Endodermal cell (in vitro differentiated cells): ENCODE data around the gene SYNDIG1. TPM values are rescaled to one million over a fixed set of nuclear protein-coding genes. Genes with fewer than 3 reads are reported as not detected.

Experiments used
- DNase-seq: peaks from one replicate; pipeline ENCODE4 v3.0.0-alpha.2; 2017
- H3K27ac ChIP-seq: 2 replicates; pipeline ENCODE4 v1.5.1; 2013; ENCODE audit warnings: mild to moderate bottlenecking, low read depth, low read length, moderate library complexity
- H3K27me3 ChIP-seq: 2 replicates; pipeline ENCODE4 v1.6.1; 2013; ENCODE audit warnings: mild to moderate bottlenecking, low read length, moderate library complexity; ENCODE audit not compliant: insufficient read depth, control insufficient read depth, poor library complexity, severe bottlenecking
- H3K36me3 ChIP-seq: 2 replicates; pipeline ENCODE4 v1.7.0; 2013; ENCODE audit warnings: mild to moderate bottlenecking, low read length, moderate library complexity; ENCODE audit not compliant: control insufficient read depth, insufficient read depth
- H3K4me1 ChIP-seq: one replicate; pipeline ENCODE4 v1.7.0; 2013; ENCODE audit warnings: low read length; ENCODE audit not compliant: control insufficient read depth, insufficient read depth
- H3K4me3 ChIP-seq: 2 replicates; pipeline ENCODE4 v1.5.1; 2013; ENCODE audit warnings: mild to moderate bottlenecking, low read length, moderate library complexity
- H3K9ac ChIP-seq: 2 replicates; pipeline ENCODE4 v1.6.1; 2013; ENCODE audit warnings: mild to moderate bottlenecking, low read length, moderate library complexity; ENCODE audit not compliant: poor library complexity, severe bottlenecking; ENCODE audit errors: extremely low read depth
- H3K9me3 ChIP-seq: 2 replicates; pipeline ENCODE4 v1.6.1; 2013; ENCODE audit warnings: mild to moderate bottlenecking, low read length, moderate library complexity; ENCODE audit not compliant: control insufficient read depth
- H3K27ac Mint-ChIP-seq: 2 replicates; pipeline ENCODE4 v1.8.0; 2020; ENCODE audit warnings: mixed read lengths
- H3K27me3 Mint-ChIP-seq: 2 replicates; pipeline ENCODE4 v1.8.0; 2021; ENCODE audit warnings: mild to moderate bottlenecking, mixed read lengths; ENCODE audit not compliant: insufficient read depth
- H3K36me3 Mint-ChIP-seq: 2 replicates; pipeline ENCODE4 v1.8.0; 2020; ENCODE audit warnings: low read depth, mixed read lengths
- H3K4me1 Mint-ChIP-seq: 2 replicates; pipeline ENCODE4 v1.8.0; 2020; ENCODE audit warnings: mixed read lengths
- H3K4me3 Mint-ChIP-seq: 2 replicates; pipeline ENCODE4 v1.8.0; 2020; ENCODE audit warnings: mild to moderate bottlenecking, moderate library complexity, mixed read lengths
- H3K9me3 Mint-ChIP-seq: 2 replicates; pipeline ENCODE4 v1.8.0; 2020; ENCODE audit warnings: mild to moderate bottlenecking, mixed read lengths
- WGBS, 2 experiments: methylation state at CpG; one replicate each; pipeline versions ENCODE4 v1.1.5 to v1.1.7; 2013; ENCODE audit warnings: missing lambda C conversion rate in 2 of 2, mixed read lengths in 1 of 2; ENCODE audit not compliant: insufficient coverage in 1 of 2, insufficient read length in 1 of 2; 5-methylcytosine and 5-hydroxymethylcytosine counted together
- total RNA-seq, 2 donors: library from RNA; stranded (reverse); fragmentation: NEBNext Ultra II Directional in 1 of 2; extraction: Animal tissue kit (Norgen Biotek cat#: 25700) in 1 of 2; gene quantifications; 2 replicates in 1 of 2; 3 replicates in 1 of 2; pipeline ENCODE4 v1.2.1, GENCODE V29; 2021
- TF ChIP-seq, protein P1 (sequence below): fragments of 200-600 bp; sonication (generic); conservative IDR thresholded peaks from 2 replicates; pipeline ENCODE4 v1.5.0; 2021; ENCODE audit warnings: antibody characterized with exemption, mild to moderate bottlenecking

The SYNDIG1 gene
- total RNA-seq, 2 donors from 2014 or later: 5.5 to 6.8 TPM

DNA sequence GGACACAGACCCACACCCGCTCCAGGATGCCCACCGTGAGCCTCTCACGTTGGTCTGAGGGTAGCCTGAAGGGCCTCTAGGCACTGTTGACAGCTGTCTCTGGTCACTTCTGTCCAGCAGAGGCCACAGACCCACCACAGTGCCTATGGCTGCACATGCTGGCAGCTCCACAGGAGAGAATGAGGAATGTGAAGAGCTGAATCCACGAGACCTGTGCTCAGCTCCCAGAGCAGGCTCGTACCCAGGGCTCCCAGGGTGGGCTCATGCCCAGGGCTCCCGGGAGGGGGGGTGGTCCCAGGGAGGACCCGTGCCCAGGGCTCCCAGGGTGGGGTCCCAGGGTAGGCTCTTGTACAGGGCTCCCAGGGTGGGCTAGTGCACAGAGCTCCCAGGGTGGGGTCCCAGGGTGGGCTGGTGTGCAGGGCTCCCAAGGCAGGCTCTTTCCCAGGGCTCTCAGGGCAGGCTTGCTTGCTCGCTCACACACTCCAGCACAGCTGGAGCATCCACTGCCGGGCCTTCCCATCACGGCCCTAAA lies 201.0 kb downstream of the SYNDIG1 start:
- no peaks in the 10 kb centered on the region for H3K36me3 Mint-ChIP-seq
- TF ChIP-seq, protein P1, sequence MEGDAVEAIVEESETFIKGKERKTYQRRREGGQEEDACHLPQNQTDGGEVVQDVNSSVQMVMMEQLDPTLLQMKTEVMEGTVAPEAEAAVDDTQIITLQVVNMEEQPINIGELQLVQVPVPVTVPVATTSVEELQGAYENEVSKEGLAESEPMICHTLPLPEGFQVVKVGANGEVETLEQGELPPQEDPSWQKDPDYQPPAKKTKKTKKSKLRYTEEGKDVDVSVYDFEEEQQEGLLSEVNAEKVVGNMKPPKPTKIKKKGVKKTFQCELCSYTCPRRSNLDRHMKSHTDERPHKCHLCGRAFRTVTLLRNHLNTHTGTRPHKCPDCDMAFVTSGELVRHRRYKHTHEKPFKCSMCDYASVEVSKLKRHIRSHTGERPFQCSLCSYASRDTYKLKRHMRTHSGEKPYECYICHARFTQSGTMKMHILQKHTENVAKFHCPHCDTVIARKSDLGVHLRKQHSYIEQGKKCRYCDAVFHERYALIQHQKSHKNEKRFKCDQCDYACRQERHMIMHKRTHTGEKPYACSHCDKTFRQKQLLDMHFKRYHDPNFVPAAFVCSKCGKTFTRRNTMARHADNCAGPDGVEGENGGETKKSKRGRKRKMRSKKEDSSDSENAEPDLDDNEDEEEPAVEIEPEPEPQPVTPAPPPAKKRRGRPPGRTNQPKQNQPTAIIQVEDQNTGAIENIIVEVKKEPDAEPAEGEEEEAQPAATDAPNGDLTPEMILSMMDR: no peak

DNA sequence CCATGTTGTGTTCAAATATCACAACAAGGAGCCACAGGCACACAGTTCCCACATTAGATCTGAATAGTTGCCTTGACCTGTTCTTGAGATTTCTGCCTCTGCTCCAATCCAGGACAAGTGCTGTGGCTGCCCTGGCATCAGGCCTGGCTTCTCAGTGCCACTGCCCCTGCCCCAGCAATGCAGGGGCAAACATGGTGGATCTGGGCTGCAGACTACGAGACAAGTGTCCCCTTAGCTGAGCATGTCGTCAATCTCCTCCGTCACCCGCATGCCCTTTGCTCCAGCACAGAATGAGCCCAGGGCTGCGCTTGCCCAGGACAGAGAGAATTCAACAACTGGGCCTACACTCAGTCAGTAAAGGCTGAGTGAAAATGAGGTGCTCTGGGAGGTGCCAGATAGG lies 201.6 kb downstream of the SYNDIG1 start:
- Mint-ChIP-seq H3K4me3 (no peak overlapping the region), H3K9me3 (no peaks in the 10 kb centered on the region), H3K36me3 (no peaks in the 10 kb centered on the region), H3K27me3 (peaks cover 30% of the 10 kb centered on the region), H3K27ac (no peak overlapping the region), H3K4me1 (peaks cover 3% of the 10 kb centered on the region)
- Histone ChIP-seq H3K27ac (no peak overlapping the region), H3K4me1 (no peaks in the 10 kb centered on the region), H3K9me3 (no peaks in the 10 kb centered on the region), H3K4me3 (no peak overlapping the region), H3K36me3 (no peaks in the 10 kb centered on the region), H3K27me3 (no peaks in the 10 kb centered on the region), H3K9ac (no peak overlapping the region)
- WGBS, 2 experiments: 97% methylated on average over 5 of the region's 5 CpGs; no CpG with 5 or more reads in 1 of the 2 experiments
- DNase-seq: no peak
- TF ChIP-seq, protein P1: no peak

More for the DNA sequence above, 201.0 kb downstream of the SYNDIG1 start:
- H3K9me3 Mint-ChIP-seq: no peaks in the 10 kb centered on the region
- Histone ChIP-seq H3K4me1 (no peaks in the 10 kb centered on the region), H3K27ac (no peak overlapping the region), H3K4me3 (no peak overlapping the region), H3K36me3 (no peaks in the 10 kb centered on the region), H3K27me3 (no peaks in the 10 kb centered on the region), H3K9me3 (no peaks in the 10 kb centered on the region), H3K9ac (no peak overlapping the region)
- WGBS, 2 experiments: 94 to 95% methylated on average over 9 to 10 of the region's 10 CpGs
- peaks cover 24% of the 10 kb centered on the region for H3K27me3 Mint-ChIP-seq
- peaks cover 3% of the 10 kb centered on the region for H3K4me1 Mint-ChIP-seq
- no peak overlapping the region for H3K27ac Mint-ChIP-seq
- no peak overlapping the region for H3K4me3 Mint-ChIP-seq
- no peak for DNase-seq

DNA sequence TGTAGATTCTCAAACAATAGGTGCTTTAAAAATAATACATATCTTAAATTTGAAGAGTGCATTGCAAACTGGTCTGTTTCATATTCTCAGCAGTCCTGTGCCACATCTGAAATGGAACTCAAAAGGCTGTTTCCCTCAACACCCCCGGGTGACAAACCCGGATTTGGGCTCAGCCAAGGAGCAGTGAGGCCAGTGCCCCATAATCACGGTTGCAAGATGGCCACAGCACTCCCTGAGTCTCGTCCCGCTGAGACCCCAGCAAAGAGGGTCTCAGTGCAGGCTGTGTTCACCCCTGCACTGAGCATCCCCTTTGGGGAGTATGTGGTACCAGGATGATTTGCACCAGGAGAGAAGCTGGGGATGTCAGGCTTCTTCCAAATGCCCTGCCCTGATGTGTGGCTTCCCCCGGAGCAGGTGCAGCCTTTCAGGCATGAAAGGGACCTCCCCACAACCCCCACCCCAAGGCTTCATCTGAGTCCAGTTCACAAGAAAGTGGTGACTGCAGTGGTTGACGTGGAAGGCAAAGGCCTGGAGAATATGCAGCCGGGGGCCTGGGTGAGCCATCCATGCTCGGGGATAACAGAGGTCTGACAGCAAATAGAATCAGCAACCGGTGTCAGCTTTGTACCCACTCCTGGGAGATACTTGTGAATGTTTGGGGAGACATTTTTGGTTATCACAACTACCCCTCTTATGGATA lies 202.9 kb downstream of the SYNDIG1 start:
- H3K36me3 ChIP-seq: no peaks in the 10 kb centered on the region
- H3K4me3 ChIP-seq: no peak overlapping the region
- H3K9ac ChIP-seq: no peak overlapping the region
- no peaks in the 10 kb centered on the region for H3K9me3 ChIP-seq
- DNase-seq: no peak
- peaks cover 5% of the 10 kb centered on the region for H3K27me3 ChIP-seq
- TF ChIP-seq, protein P1: no peak
- Mint-ChIP-seq H3K36me3 (no peaks in the 10 kb centered on the region), H3K9me3 (no peaks in the 10 kb centered on the region), H3K4me3 (no peak overlapping the region), H3K27ac (no peak overlapping the region), H3K4me1 (peaks cover 3% of the 10 kb centered on the region), H3K27me3 (peaks cover 36% of the 10 kb centered on the region)
- WGBS, 2 experiments: 88 to 89% methylated on average over 8 to 10 of the region's 10 CpGs
- H3K4me1 ChIP-seq: no peaks in the 10 kb centered on the region
- H3K27ac ChIP-seq: no peak overlapping the region
